Measurements from ENCODE around the gene ATP1A4.

Gene ATP1A4

DNA sequence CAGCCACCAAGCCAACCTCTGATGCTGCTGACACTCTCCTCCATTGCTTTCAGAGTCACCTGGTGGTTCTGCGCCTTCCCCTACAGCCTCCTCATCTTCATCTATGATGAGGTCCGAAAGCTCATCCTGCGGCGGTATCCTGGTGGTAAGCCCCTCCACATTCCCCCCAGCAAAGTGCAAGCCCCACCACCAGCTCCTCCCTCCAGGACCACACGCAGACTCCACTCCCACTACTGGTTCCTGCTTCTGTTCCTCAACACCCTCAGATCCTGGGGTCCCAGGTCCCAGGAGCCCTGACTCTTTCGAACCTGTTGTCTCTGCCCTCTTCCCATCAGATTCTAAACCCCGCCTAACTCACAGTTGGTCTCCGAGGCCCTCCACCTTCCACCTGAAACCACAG lies 11.6 kb upstream of the ATP1A4 start:
- in situ Hi-C loops (cut with MboI; ENCODE audit: low sequenced_read_pairs), result no loop called here

DNA sequence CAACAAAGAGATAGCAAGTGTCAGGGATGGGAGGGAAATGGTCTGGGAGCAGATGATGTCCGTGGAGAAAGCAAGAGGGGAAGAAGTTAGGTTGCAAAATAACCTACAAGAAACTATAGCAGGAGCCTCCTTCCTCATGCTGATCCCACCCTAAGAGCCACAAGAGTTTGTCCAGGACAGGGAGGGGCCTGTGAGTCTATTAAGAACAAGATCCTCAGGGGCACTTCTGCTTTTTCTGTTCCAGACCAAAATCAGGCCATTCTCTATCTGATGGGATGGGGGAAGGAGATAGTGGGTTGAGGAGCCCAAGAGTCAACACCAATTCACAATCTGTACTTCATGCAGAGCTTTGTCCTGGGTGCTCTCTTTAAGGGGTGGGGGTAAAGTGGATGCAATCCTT lies 7.7 kb upstream of the ATP1A4 start:
- in situ Hi-C loops (cut with MboI; ENCODE audit: low sequenced_read_pairs), result no loop called here

- in situ Hi-C loops (cut with MboI; ENCODE audit: low sequenced_read_pairs), result no loop called here
Measured at GRCh38 chr1:160144921-160145320, 6.5 kb upstream of the ATP1A4 start.

GRCh38 chr1:160146107-160146506 lies 5.3 kb upstream of the ATP1A4 start:
- in situ Hi-C loops (cut with MboI; ENCODE audit: low sequenced_read_pairs), result no loop called here

- in situ Hi-C loops (cut with MboI; ENCODE audit: low sequenced_read_pairs), result no loop called here
Measured at GRCh38 chr1:160148121-160148520, 3.3 kb upstream of the ATP1A4 start.

DNA sequence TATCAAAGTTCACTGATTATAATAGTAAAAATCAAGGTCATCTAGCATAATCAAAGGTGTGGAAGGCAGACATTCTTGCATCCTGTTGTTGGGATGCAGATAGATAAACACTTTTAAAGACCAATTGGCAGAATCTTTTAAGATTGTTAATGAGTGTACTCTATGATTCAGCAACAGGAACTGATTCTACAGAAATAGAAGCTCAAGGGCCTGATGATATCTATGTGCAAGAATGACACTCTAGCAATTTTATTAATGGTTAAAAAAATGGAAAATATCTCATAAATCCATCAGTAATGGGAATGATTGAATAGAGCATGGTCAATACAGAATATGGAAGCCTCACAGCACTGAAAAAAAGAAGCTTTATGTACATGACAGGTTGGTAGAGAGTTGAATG lies 2.2 kb upstream of the ATP1A4 start:
- in situ Hi-C loops (cut with MboI; ENCODE audit: low sequenced_read_pairs), result no loop called here

- in situ Hi-C loops (cut with MboI; ENCODE audit: low sequenced_read_pairs), result no loop called here
Measured at GRCh38 chr1:160149716-160150115, 1.7 kb upstream of the ATP1A4 start.

DNA sequence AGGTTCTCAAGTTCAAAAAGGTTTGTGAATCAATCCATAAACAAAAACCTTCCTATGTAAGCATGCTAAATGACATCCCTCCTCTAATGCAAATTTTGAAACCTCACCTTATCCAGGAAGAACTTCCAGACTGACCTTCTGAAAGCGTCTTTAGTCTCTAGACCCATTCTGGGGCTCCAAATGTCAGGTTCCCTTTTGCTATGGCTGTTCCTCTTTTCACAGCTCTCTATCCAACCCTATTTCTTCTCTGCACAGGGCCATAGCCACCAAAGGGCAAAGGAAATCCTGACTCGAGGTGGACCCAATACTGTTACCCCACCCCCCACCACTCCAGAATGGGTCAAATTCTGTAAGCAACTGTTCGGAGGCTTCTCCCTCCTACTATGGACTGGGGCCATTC lies 3.4 kb downstream of the ATP1A4 start:
- in situ Hi-C loops (cut with MboI; ENCODE audit: low sequenced_read_pairs), result no loop called here

DNA sequence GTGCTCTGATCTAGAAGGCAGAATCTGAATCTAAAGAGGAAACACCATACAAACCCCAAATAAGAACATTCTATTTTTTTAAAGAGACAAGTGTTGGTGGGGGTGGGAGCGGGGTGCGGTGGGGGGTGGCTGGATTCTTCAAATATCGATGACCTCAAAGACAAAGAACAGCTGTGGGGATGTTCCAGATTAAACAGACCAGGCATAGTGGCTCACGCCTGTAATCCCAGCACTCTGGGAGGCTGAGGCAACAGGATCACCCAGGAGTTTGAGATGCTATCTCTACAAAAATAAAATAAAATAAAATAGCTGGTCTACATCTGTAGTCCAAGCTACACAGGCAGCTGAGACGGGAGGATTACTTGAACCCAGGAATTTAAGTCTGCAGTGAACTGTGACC lies 5.0 kb downstream of the ATP1A4 start:
- in situ Hi-C loops (cut with MboI; ENCODE audit: low sequenced_read_pairs), result no loop called here

- in situ Hi-C loops (cut with MboI; ENCODE audit: low sequenced_read_pairs), result no loop called here
Measured at GRCh38 chr1:160157174-160157573, 5.8 kb downstream of the ATP1A4 start.

DNA sequence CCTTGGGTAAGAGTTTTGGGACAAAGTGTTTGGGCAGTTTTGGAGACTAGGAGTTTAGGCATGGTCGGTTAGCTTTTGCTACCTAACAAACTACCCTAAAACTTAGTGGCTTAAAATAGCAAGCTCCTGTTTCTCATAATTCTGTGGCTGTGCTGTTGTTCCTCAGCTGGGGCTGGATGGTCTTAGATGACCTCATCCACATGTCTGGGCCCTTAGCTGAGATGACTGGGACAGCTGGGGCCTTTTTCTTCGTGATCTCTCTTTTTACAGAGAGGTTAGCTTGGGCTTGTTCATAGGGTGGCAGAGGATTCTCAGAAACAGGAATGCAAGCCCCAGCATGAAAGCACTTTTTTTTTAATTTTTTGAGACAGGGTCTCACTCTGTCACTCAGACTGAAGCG lies 6.6 kb downstream of the ATP1A4 start:
- in situ Hi-C loops (cut with MboI; ENCODE audit: low sequenced_read_pairs), result no loop called here

DNA sequence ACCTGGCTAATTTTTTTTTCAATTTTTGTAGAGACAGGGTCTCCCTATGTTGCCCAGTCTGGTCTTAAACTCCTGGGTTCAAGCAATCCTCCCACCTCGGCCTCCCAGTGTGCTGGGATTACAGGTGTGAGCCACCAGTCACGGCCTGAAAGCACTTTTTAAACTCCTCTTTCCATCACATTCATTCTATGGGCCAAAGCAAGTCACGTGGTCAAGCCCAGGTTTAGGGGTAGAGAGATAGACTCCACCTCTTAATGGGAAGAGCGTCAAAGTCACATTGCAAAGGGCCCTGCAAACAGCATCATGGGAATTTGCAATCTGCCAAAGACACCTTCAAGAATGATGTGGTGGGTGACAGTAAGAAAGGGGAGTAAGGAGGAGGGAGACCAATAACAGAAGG lies 7.1 kb downstream of the ATP1A4 start:
- in situ Hi-C loops (cut with MboI; ENCODE audit: low sequenced_read_pairs), result no loop called here

- in situ Hi-C loops (cut with MboI; ENCODE audit: low sequenced_read_pairs), result no loop called here
Measured at GRCh38 chr1:160159846-160160245, 8.4 kb downstream of the ATP1A4 start.

DNA sequence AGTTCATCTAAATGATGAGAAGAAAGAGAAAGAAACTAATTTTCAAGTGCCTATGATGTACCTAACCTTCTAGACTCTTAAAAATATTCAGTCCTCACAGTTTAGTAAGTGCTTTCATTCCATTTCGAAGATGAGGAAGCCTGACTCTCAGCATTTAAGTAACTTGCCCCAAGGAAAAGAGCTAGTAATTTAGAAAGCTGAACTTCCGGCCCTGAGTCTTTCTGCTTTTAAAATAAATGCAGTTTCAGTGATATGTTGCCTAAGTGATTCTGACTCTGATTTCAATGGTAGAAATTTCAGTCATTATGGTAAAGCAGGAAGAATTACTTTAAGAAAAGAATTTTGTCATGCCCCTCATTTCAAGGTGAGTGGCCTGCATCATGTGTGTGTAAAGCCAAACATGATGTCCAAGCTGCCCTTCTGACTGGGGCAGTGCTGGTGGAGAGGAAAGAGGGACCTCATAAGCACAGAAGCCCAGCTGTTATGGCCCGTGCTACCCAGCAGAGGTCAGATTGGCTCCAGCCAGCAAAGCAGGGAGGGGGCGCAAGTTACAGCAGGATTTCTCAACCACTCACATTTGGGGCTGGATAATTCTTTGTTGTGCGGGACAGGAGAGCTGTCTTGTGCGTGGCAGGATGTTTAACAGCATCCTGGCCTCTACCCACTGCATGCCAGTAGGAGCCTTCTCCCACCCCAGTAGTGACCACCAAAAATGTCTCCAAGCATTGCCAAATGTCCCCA lies 10.7 kb downstream of the ATP1A4 start:
- in situ Hi-C loops (cut with MboI; ENCODE audit: low sequenced_read_pairs), result no loop called here

DNA sequence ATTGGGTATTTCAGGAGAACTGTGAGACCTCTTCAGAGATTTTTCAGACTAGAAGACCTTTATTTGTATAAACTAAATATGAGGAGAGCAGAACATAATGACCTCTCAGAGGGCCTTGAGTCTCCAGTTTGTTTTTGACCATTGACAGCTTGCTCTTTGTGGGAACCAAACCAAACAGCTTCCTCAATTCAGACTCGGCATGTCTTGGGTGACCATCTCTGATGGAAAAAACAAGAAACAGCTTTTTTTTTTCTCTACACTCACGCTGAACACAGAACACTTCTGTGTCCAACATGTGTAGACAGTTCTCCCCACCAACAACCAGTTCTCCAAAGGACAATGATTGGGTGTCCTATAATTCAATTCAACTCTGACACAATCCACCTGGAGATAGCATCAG lies 11.5 kb downstream of the ATP1A4 start:
- in situ Hi-C loops (cut with MboI; ENCODE audit: low sequenced_read_pairs), result no loop called here

DNA sequence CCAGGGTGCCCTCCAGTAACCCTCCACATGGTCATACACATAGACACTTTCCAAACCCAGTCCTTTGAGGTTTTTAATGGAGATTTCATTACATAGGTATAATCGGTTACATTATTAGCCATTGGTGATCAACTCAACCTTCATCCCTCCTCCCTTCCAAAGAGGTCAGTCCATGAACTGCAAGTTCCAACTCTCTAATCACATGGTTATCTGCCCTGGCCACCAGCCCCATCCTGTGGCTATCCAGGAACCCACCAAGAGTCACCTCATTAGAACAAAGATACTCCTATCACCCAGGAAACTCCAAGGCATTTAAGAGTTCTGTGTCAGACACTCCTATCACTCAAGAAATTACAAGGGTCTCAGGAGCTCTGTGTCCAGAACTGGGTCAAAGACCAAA lies 12.2 kb downstream of the ATP1A4 start:
- in situ Hi-C loops (cut with MboI; ENCODE audit: low sequenced_read_pairs), result no loop called here

GRCh38 chr1:160164121-160164520 lies 12.7 kb downstream of the ATP1A4 start:
- in situ Hi-C loops (cut with MboI; ENCODE audit: low sequenced_read_pairs), result no loop called here

DNA sequence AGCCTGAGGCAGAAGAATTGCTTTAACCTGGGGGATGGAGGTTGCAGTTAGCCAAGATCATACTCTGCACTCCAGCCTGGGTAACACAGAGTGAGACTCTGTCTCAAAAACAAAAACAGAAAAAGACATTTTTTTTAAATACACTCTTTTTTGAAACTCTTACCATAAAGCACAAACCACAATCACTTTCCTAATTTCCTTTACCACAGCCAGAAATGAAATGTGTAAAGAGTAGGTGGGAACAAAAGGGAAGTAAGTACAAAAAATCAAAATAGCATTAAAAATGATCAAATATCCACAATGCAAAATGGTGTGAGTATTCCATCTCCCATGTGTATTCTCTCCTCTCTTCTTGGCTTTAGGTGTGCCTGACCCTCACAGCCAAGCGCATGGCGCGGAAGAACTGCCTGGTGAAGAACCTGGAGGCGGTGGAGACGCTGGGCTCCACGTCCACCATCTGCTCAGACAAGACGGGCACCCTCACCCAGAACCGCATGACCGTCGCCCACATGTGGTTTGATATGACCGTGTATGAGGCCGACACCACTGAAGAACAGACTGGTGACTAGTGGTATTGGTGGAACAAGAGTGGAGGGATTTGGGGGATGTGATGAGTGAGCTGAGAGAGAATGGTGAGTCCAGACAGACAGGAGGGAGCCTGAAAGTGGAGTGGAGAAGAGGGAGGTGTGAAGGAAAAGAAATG lies 14.9 kb downstream of the ATP1A4 start:
- in situ Hi-C loops (cut with MboI; ENCODE audit: low sequenced_read_pairs), result no loop called here

GRCh38 chr1:160167056-160167455 lies 15.7 kb downstream of the ATP1A4 start:
- in situ Hi-C loops (cut with MboI; ENCODE audit: low sequenced_read_pairs), result no loop called here

DNA sequence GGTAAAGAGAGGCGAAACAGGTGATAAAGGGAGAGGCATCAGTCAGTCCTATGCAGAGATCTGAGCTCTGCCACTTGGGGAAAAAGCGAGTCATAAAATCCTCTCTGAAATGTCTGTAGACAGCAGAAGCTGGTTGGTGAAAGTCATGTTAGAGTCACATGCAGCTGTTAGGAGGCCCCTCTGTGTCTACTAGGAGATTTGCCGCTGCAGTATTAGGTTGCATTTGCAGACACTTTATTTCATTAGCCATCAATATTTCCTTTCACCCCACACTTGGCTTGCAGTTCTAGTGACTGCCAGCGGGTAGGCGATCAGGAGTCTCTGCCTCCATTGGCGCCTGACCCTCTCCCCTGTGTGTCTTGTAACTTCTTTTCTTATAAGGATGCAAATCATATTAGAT lies 16.2 kb downstream of the ATP1A4 start:
- in situ Hi-C loops (cut with MboI; ENCODE audit: low sequenced_read_pairs), result no loop called here

DNA sequence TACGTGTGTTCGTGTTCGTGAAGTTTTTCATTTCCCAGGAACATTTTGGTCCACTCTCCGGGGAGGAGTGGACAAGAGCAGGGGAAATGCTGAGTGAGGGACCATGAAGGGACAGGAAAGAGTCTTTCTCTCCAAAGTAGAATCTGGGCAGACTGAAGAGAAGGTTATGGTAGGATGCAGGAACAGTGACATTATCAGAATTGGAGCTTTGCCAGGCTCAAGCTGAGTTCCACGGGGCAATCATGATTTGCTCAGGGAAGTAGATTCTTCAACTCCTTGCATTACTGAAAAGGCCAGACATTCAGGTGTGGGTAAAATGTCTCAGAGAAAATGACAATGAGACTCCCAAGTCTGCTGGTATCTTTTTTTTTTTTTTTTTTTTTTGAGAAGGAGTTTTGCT lies 16.6 kb downstream of the ATP1A4 start:
- in situ Hi-C loops (cut with MboI; ENCODE audit: low sequenced_read_pairs), result no loop called here

- in situ Hi-C loops (cut with MboI; ENCODE audit: low sequenced_read_pairs), result no loop called here
Measured at GRCh38 chr1:160168609-160169369, 17.4 kb downstream of the ATP1A4 start.

Measured in HL-60/S4 treated with phorbol 12-myristate 13-acetate at 8.2 ng/mL for 4 days and 3 days (cell line).